Panc1 (cell line): ENCODE measurements around the gene CHI3L1. TPM values are rescaled to one million over a fixed set of nuclear protein-coding genes. Genes with fewer than 3 reads are reported as not detected.
A peak's percentile ranks its signal among the peaks of the same experiment; 100 is the strongest.

Experiments used
- ATAC-seq: fragments of 200-7000 bp; cut with Tn5 transposase; 2 replicates; pipeline ENCODE4 v1.9.1; 2020; ENCODE audit warnings: mild to moderate bottlenecking, moderate library complexity
- BruUV-seq: library from RNA; stranded (reverse); fragments of 400-500 nt; replicated peaks from 2 replicates; lab custom pipeline; 2021; lab: Mats Ljungman, UMichigan
- CTCF ChIA-PET: fragments of 300-600 bp; sonication (Branson Sonifier 250); formaldehyde crosslinking; loops from one replicate; lab custom pipeline; 2022; ENCODE audit warnings: antibody characterized with exemption; lab: Charles Lee
- POLR2A ChIA-PET: fragments of 300-600 bp; sonication (Branson Sonifier 250); formaldehyde crosslinking; loops from one replicate; lab custom pipeline; 2022; ENCODE audit warnings: antibody characterized with exemption; lab: Charles Lee
- DNase-seq: peaks from one replicate; pipeline ENCODE4 v3.0.0-alpha.2; 2010; ENCODE audit warnings: low read depth, low spot score
- H3K27ac ChIP-seq: 2 replicates; pipeline ENCODE4 v1.5.1; 2011; ENCODE audit warnings: mild to moderate bottlenecking, low read length, inconsistent platforms
- H3K27me3 ChIP-seq: fragments of 200-500 bp; sonication (Bioruptor generic); 2 replicates; pipeline ENCODE4 v1.6.0; 2014; ENCODE audit warnings: low read length, inconsistent platforms; ENCODE audit not compliant: control insufficient read depth, insufficient read depth
- H3K36me3 ChIP-seq: fragments of 200-500 bp; sonication (Bioruptor generic); 2 replicates; pipeline ENCODE4 v1.5.1; 2014; ENCODE audit warnings: inconsistent platforms, mild to moderate bottlenecking, low read length, moderate library complexity; ENCODE audit not compliant: control insufficient read depth, insufficient read depth
- H3K4me1 ChIP-seq: 2 replicates; pipeline ENCODE4 v1.5.1; 2011; ENCODE audit warnings: inconsistent platforms, mild to moderate bottlenecking, low read length, moderate library complexity; ENCODE audit not compliant: control insufficient read depth, insufficient read depth
- H3K4me3 ChIP-seq, 2 experiments: 2 replicates each; pipeline ENCODE4 v1.5.1; 2011 to 2012; ENCODE audit warnings: low read depth in 2 of 2, low read length in 2 of 2, mild to moderate bottlenecking in 2 of 2, inconsistent platforms in 1 of 2, moderate library complexity in 1 of 2
- H3K9me3 ChIP-seq: fragments of 200-500 bp; sonication (Bioruptor generic); 2 replicates; pipeline ENCODE4 v1.5.1; 2014; ENCODE audit warnings: low read depth, mild to moderate bottlenecking, inconsistent platforms, low read length, moderate library complexity; ENCODE audit not compliant: control insufficient read depth, insufficient read depth
- CTCF ChIP-seq: fragments of 450-650 bp; IDR thresholded peaks from 2 replicates; pipeline ENCODE4 v1.5.1; 2017; ENCODE audit warnings: mild to moderate bottlenecking
- POLR2AphosphoS5 ChIP-seq: IDR thresholded peaks from 2 replicates; pipeline ENCODE4 v1.6.1; 2012; ENCODE audit warnings: mild to moderate bottlenecking, low read depth, low read length, moderate library complexity
- REST ChIP-seq, 2 experiments: IDR thresholded peaks; 2 replicates each; pipeline ENCODE4 v1.6.1; 2011 to 2012; ENCODE audit warnings: low read depth in 2 of 2, control low read depth in 1 of 2, low read length in 1 of 2, mild to moderate bottlenecking in 1 of 2, moderate library complexity in 1 of 2; ENCODE audit not compliant: insufficient read depth in 1 of 2
- SIN3A ChIP-seq: IDR thresholded peaks from 2 replicates; pipeline ENCODE4 v1.6.1; 2012; ENCODE audit warnings: low read depth, mild to moderate bottlenecking, low read length, moderate library complexity, borderline replicate concordance; ENCODE audit not compliant: insufficient read depth
- TCF7L2 ChIP-seq: IDR thresholded peaks from 2 replicates; pipeline ENCODE4 v1.6.1; 2011; ENCODE audit warnings: mild to moderate bottlenecking, low read depth, low read length, inconsistent platforms
- in situ Hi-C: cut with HindIII; loops from 2 replicates; pipeline ENCODE4 v1.10.0; 2016; ENCODE audit warnings: low sequenced_read_pairs, low pct_unique_long_range_greater_than_20kb
- intact Hi-C: fragments of 100-400 bp; cut with micrococcal nuclease; formaldehyde crosslinking; loops from one replicate; pipeline ENCODE4 v1.10.0; 2022; ENCODE audit not compliant: unreplicated experiment
- total RNA-seq: library from RNA; stranded (reverse); gene quantifications from one replicate; pipeline ENCODE4 v1.2.1, GENCODE V29; 2021; ENCODE audit not compliant: unreplicated experiment

CHI3L1 gene
- total RNA-seq, 1 experiment from 2014 or later = 0.10 TPM

- Histone ChIP-seq H3K27me3 (no peaks in the 10 kb centered on the region), H3K4me1 (no peaks in the 10 kb centered on the region; the same call in 1 of the 2 replicates), H3K36me3 (no peaks in the 10 kb centered on the region), H3K9me3 (no peaks in the 10 kb centered on the region), H3K27ac (no peak overlapping the region), H3K4me3 (no peak overlapping the region)
- TF ChIP-seq CTCF = no peak; the same call in 1 of the 2 replicates
- no peak for TF ChIP-seq POLR2AphosphoS5
- no peak for TF ChIP-seq SIN3A
- no peak for TF ChIP-seq REST (IDR thresholded peaks at IDR 0.05; ENCODE audit: insufficient read depth in 1 of 2, low read depth in 2 of 2, low read length in 1 of 2)
- TF ChIP-seq TCF7L2 = no peak
- no TSS peak for BruUV-seq
- intact Hi-C loops (no loop called here), in situ Hi-C loops (no loop called here)
- DNase-seq (no peak), ATAC-seq (peak; percentile 62)
- POLR2A ChIA-PET = interaction anchor here (0.7 kb wide), 1 partner anchor 323 kb away, joined by 3 read pairs; no protein-coding TSS in a partner anchor
- CTCF ChIA-PET = interaction anchor here (0.7 kb wide), 2 partner anchors 75 to 127 kb away, joined by 3 to 4 read pairs; no protein-coding TSS in a partner anchor
Observed at GRCh38 chr1:203166192-203166940, 20.1 kb downstream of the CHI3L1 start.

- intact Hi-C loops = no loop called here
- no peak for DNase-seq
- POLR2A ChIA-PET = interaction anchor here (0.7 kb wide), 1 partner anchor 324 kb away, joined by 3 read pairs; no protein-coding TSS in a partner anchor
- Histone ChIP-seq H3K27me3 (no peaks in the 10 kb centered on the region), H3K4me3 (no peak overlapping the region), H3K27ac (no peak overlapping the region), H3K36me3 (no peaks in the 10 kb centered on the region), H3K9me3 (no peaks in the 10 kb centered on the region), H3K4me1 (no peaks in the 10 kb centered on the region; the same call in 1 of the 2 replicates)
- no peak for TF ChIP-seq POLR2AphosphoS5
- TF ChIP-seq CTCF = no peak
- no peak for TF ChIP-seq TCF7L2
- no peak for TF ChIP-seq REST (IDR thresholded peaks at IDR 0.05; ENCODE audit: insufficient read depth in 1 of 2, low read depth in 2 of 2, low read length in 1 of 2)
- no peak for TF ChIP-seq SIN3A
- no peak for ATAC-seq
- CTCF ChIA-PET = no interaction called here
- no TSS peak for BruUV-seq
- in situ Hi-C loops = no loop called here
Observed at GRCh38 chr1:203165800-203166161, 20.7 kb downstream of the CHI3L1 start.
